Limb (tissue), 2 donors: ENCODE data around the gene COX7A2L.
"Not testable (repeated sequence)": the region's sequence is repeated elsewhere in the genome, so short reads cannot be mapped to it uniquely, and the experiment has no call there.

Experiments
- DNase-seq, 2 donors: peaks; one replicate each; pipeline ENCODE4 v3.0.0-alpha.2; 2016; ENCODE audit errors: extremely low spot score in 2 of 2

COX7A2L gene

GRCh38 chr2:42340045-42340937, 20.7 kb downstream of the COX7A2L start:
- DNase-seq, result no peak

GRCh38 chr2:42339191-42339912, 21.7 kb downstream of the COX7A2L start:
- DNase-seq, result no peak

GRCh38 chr2:42338567-42339190, 22.3 kb downstream of the COX7A2L start:
- DNase-seq, result no peak

GRCh38 chr2:42337846-42338566, 23.0 kb downstream of the COX7A2L start:
- DNase-seq, result no peak

- no peak for DNase-seq
Observed at GRCh38 chr2:42337356-42337820, 23.6 kb downstream of the COX7A2L start.

- DNase-seq, result no peak
Observed at GRCh38 chr2:42336361-42336965, 24.6 kb downstream of the COX7A2L start.

GRCh38 chr2:42335514-42336104, 25.4 kb downstream of the COX7A2L start:
- no peak for DNase-seq

GRCh38 chr2:42334865-42335264, 26.2 kb downstream of the COX7A2L start:
- not testable (repeated sequence) for DNase-seq

GRCh38 chr2:42334220-42334619, 26.8 kb downstream of the COX7A2L start:
- DNase-seq, result no peak

GRCh38 chr2:42333579-42333978, 27.4 kb downstream of the COX7A2L start:
- no peak for DNase-seq

GRCh38 chr2:42332575-42332974, 28.4 kb downstream of the COX7A2L start:
- no peak for DNase-seq

- no peak for DNase-seq
Observed at GRCh38 chr2:42331569-42332284, 29.3 kb downstream of the COX7A2L start.

- DNase-seq, result no peak
Observed at GRCh38 chr2:42329736-42330135, 31.3 kb downstream of the COX7A2L start.

GRCh38 chr2:42328923-42329322, 32.1 kb downstream of the COX7A2L start:
- no peak for DNase-seq

- peak in 1 of 2 donors; percentile 30 for DNase-seq
Observed at GRCh38 chr2:42328148-42328833, 32.7 kb downstream of the COX7A2L start.

GRCh38 chr2:42327125-42327524, 33.9 kb downstream of the COX7A2L start:
- DNase-seq, result no peak

- no peak for DNase-seq
Observed at GRCh38 chr2:42325609-42326008, 35.4 kb downstream of the COX7A2L start.

- no peak for DNase-seq
Observed at GRCh38 chr2:42324949-42325348, 36.1 kb downstream of the COX7A2L start.

GRCh38 chr2:42324244-42324643, 36.8 kb downstream of the COX7A2L start:
- no peak for DNase-seq
